B cell (primary cell): ENCODE results near the gene FHDC1. TPM values are rescaled to one million over a fixed set of nuclear protein-coding genes. Genes with fewer than 3 reads are reported as not detected.
A peak's percentile ranks its signal among the peaks of the same experiment; 100 is the strongest.

Experiments used
- ATAC-seq: fragments of 200-7000 bp; cut with Tn5 transposase; one replicate; pipeline ENCODE4 v1.10.0; 2021; ENCODE audit warnings: low read depth, mild to moderate bottlenecking, moderate number of reproducible peaks, moderate library complexity
- CTCF ChIA-PET: fragments of 350-600 bp; sonication (Branson Sonifier 250); formaldehyde crosslinking; loops from one replicate; lab custom pipeline; 2021; ENCODE audit warnings: antibody characterized with exemption, inconsistent platforms; lab: Charles Lee
- POLR2A ChIA-PET: fragments of 350-600 bp; sonication (Branson Sonifier 250); formaldehyde crosslinking; loops from one replicate; lab custom pipeline; 2021; ENCODE audit warnings: antibody characterized with exemption; lab: Charles Lee
- DNase-seq: peaks from one replicate; pipeline ENCODE4 v3.0.0; 2013
- H2AFZ ChIP-seq: 2 replicates; pipeline ENCODE4 v1.6.1; 2012; ENCODE audit warnings: mild to moderate bottlenecking, low read depth, low read length; ENCODE audit not compliant: insufficient read depth, poor library complexity, severe bottlenecking
- H3K27ac ChIP-seq, 2 donors: 1 replicate in 1 of 2; 2 replicates in 1 of 2; pipeline ENCODE4 v1.5.1; 2012 to 2013; ENCODE audit warnings: low read length in 2 of 2, mild to moderate bottlenecking in 2 of 2, moderate library complexity in 1 of 2
- H3K27me3 ChIP-seq, 4 experiments: fragments of 200-600 bp in 1 of 4; sonication (generic) in 1 of 4; replicated peaks in 1 of 4; 1 replicate in 2 of 4; 2 replicates in 2 of 4; pipeline versions ENCODE4 v1.6.1 to v1.7.0; 2013 to 2016; ENCODE audit warnings: low read length in 3 of 4, mild to moderate bottlenecking in 2 of 4, mixed read lengths in 1 of 4, moderate library complexity in 1 of 4; ENCODE audit not compliant: insufficient read depth in 4 of 4, control insufficient read depth in 3 of 4; ENCODE audit errors: control extremely low read depth in 1 of 4
- H3K36me3 ChIP-seq, 2 experiments: replicated peaks in 1 of 2; 1 replicate in 1 of 2; 2 replicates in 1 of 2; pipeline versions ENCODE4 v1.6.1 to v1.7.1; 2013; ENCODE audit warnings: low read length in 1 of 2; ENCODE audit not compliant: insufficient read depth in 2 of 2, control insufficient read depth in 1 of 2; ENCODE audit errors: control extremely low read depth in 1 of 2, extremely low read depth in 1 of 2
- H3K4me1 ChIP-seq, 2 donors: fragments of 200-600 bp in 1 of 2; sonication (generic) in 1 of 2; 1 replicate in 1 of 2; 2 replicates in 1 of 2; pipeline versions ENCODE4 v1.5.1 to v1.6.1; 2013 to 2017; ENCODE audit warnings: low read length in 2 of 2; ENCODE audit not compliant: control insufficient read depth in 2 of 2, insufficient read depth in 2 of 2
- H3K4me2 ChIP-seq: replicated peaks from 2 replicates; pipeline ENCODE3; 2012; ENCODE audit warnings: mild to moderate bottlenecking, low read depth, low read length; ENCODE audit not compliant: poor library complexity, severe bottlenecking
- H3K4me3 ChIP-seq, 5 experiments: fragments of 200-600 bp in 1 of 5; sonication (generic) in 1 of 5; 1 replicate in 3 of 5; 2 replicates in 2 of 5; pipeline versions ENCODE4 v1.5.1 to v1.7.0; 2011 to 2016; ENCODE audit warnings: low read length in 4 of 5, mild to moderate bottlenecking in 4 of 5, low read depth in 2 of 5, control low read depth in 1 of 5, moderate library complexity in 1 of 5; ENCODE audit not compliant: insufficient read depth in 1 of 5; ENCODE audit errors: control extremely low read depth in 1 of 5, extremely low read depth in 1 of 5
- H3K79me2 ChIP-seq: fragments of 200-600 bp; sonication (generic); one replicate; pipeline ENCODE4 v1.6.0; 2016; ENCODE audit warnings: low read length; ENCODE audit not compliant: control insufficient read depth, insufficient read depth
- H3K9ac ChIP-seq: fragments of 200-600 bp; sonication (generic); 2 replicates; pipeline ENCODE4 v1.6.1; 2017; ENCODE audit warnings: mild to moderate bottlenecking, low read length, moderate library complexity
- H3K9me3 ChIP-seq, 3 donors: one replicate each; pipeline versions ENCODE4 v1.6.1 to v1.7.1; 2013; ENCODE audit warnings: low read length in 2 of 3; ENCODE audit not compliant: control insufficient read depth in 2 of 3, insufficient read depth in 1 of 3; ENCODE audit errors: control extremely low read depth in 1 of 3
- H4K20me1 ChIP-seq: 2 replicates; pipeline ENCODE4 v1.6.0; 2012; ENCODE audit warnings: mild to moderate bottlenecking, low read length; ENCODE audit not compliant: insufficient read depth, control insufficient read depth, poor library complexity, severe bottlenecking
- H3K27ac Mint-ChIP-seq: one replicate; pipeline ENCODE4 v1.8.0; 2021; ENCODE audit warnings: mixed read lengths
- H3K27me3 Mint-ChIP-seq: one replicate; pipeline ENCODE4 v1.8.0; 2021; ENCODE audit warnings: mixed read lengths
- H3K4me1 Mint-ChIP-seq: one replicate; pipeline ENCODE4 v1.8.0; 2021; ENCODE audit warnings: mixed read lengths
- H3K4me3 Mint-ChIP-seq: one replicate; pipeline ENCODE4 v1.8.0; 2021; ENCODE audit warnings: mixed read lengths
- H3K9me3 Mint-ChIP-seq: one replicate; pipeline ENCODE4 v1.8.0; 2022; ENCODE audit warnings: mixed read lengths; ENCODE audit not compliant: insufficient read depth
- EZH2 ChIP-seq: IDR thresholded peaks from 2 replicates; pipeline ENCODE4 v1.6.1; 2012; ENCODE audit warnings: borderline replicate concordance, low read depth, mild to moderate bottlenecking, moderate library complexity, low read length; ENCODE audit not compliant: insufficient read depth, poor library complexity, severe bottlenecking
- WGBS: methylation state at CpG from one replicate; pipeline ENCODE4 v1.1.5; 2013; ENCODE audit warnings: missing lambda C conversion rate; ENCODE audit not compliant: insufficient coverage; 5-methylcytosine and 5-hydroxymethylcytosine counted together
- intact Hi-C: fragments of 100-400 bp; cut with micrococcal nuclease; formaldehyde crosslinking; loops from one replicate; pipeline ENCODE4 v1.10.0; 2022
- polyA plus RNA-seq: library from polyadenylated mRNA; depleted of rRNA; stranded (reverse); fragments of >200 nt; gene quantifications from 2 replicates; pipeline ENCODE4 v1.2.3, GENCODE V29; 2012
- total RNA-seq, 2 donors: library from RNA; stranded (reverse); fragments of 120-200 nt in 1 of 2; gene quantifications; 1 replicate in 1 of 2; 2 replicates in 1 of 2; pipeline versions ENCODE4 v1.2.3 to v1.2.4, GENCODE V29; 2013 to 2022
- TF ChIP-seq, protein P1 (sequence below): fragments of 200-600 bp; IDR thresholded peaks from one replicate; pipeline ENCODE4 v1.8.0; 2022; ENCODE audit warnings: antibody characterized with exemption, mild to moderate bottlenecking

The FHDC1 gene
- total and polyA plus RNA-seq, 2 donors (not counting 1 experiment from before 2014, with no cell fraction given): 0.13 to 0.57 TPM

DNA sequence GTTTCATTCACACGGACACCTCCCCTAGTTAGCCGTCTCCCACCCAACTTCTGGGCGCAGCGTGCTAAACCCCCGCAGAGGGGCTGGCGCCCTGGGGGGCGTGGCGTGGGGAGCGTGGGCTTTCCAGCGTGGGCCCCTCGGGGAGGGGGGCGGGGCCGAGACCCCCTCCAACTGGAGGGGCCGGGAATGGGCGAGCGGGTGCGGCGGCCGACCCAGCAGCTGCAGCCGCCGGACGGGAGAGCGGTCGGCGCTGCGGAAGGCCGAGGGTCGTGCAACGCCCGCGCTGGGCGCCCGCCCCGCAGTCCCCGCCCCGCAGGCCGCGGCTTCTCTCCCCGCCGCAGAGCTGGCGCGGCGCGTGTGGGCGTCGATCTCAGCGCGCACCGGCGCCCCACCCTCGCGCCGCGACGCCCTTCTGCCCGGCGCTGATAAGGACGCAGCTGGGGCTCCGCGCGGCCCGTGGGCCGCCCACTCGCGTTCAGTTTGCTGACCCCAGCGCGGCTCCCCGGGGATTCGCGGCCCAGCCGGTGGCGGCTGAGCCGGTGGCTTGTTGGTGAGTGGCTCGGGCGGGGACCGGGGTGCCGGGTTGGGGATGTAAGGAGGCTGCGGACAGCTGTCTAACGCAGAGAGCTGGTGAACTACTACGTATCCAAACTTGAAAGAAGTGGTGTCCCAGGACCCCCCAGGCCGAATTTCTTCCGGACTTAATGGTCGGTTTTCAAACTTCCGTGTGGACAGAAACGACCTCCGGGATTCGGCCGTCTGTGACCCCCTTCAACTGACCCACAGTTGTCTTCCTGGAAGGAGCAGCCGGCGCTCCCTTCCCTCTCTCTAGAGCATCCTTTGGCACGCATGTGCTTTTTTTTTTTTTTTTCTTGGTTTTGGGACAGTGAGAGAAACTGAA lies 1.5 kb downstream of the FHDC1 start:
- Histone ChIP-seq H3K9ac (peak overlapping the region; percentile 65), H3K36me3 (no peaks in the 10 kb centered on the region), H2AFZ (peak overlapping the region; percentile 74), H4K20me1 (no peaks in the 10 kb centered on the region), H3K27ac (no peak overlapping the region), H3K79me2 (no peaks in the 10 kb centered on the region), H3K4me3 (peak overlapping the region; percentile 51 to 81 (median 59)), H3K4me1 (peaks cover 23 to 25% of the 10 kb centered on the region in 2 donors), H3K9me3 (peaks cover 0 to 2% (median 0%) of the 10 kb centered on the region in 3 donors), H3K4me2 (peak overlapping the region; percentile 90), H3K27me3 (peaks cover 0 to 56% (median 27%) of the 10 kb centered on the region in 4 experiments)
- POLR2A ChIA-PET: interaction anchor here (0.6 kb wide), 1 partner anchor 26 kb away, joined by 4 read pairs; no protein-coding TSS in a partner anchor
- Mint-ChIP-seq H3K4me3 (peak overlapping the region; percentile 80), H3K4me1 (peaks cover 27% of the 10 kb centered on the region), H3K27me3 (peaks cover 59% of the 10 kb centered on the region), H3K27ac (no peak overlapping the region), H3K9me3 (no peaks in the 10 kb centered on the region)
- peak; percentile 55 for ATAC-seq
- TF ChIP-seq, protein P1, sequence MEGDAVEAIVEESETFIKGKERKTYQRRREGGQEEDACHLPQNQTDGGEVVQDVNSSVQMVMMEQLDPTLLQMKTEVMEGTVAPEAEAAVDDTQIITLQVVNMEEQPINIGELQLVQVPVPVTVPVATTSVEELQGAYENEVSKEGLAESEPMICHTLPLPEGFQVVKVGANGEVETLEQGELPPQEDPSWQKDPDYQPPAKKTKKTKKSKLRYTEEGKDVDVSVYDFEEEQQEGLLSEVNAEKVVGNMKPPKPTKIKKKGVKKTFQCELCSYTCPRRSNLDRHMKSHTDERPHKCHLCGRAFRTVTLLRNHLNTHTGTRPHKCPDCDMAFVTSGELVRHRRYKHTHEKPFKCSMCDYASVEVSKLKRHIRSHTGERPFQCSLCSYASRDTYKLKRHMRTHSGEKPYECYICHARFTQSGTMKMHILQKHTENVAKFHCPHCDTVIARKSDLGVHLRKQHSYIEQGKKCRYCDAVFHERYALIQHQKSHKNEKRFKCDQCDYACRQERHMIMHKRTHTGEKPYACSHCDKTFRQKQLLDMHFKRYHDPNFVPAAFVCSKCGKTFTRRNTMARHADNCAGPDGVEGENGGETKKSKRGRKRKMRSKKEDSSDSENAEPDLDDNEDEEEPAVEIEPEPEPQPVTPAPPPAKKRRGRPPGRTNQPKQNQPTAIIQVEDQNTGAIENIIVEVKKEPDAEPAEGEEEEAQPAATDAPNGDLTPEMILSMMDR: no peak
- TF ChIP-seq EZH2: peak; percentile 40
- intact Hi-C loops: loop anchor here (2.0 kb wide), 1 partner anchor 191 kb away; no protein-coding TSS in a partner anchor
- under 1% methylated on average over 76 of the region's 91 CpGs for WGBS
- peak; percentile 67 for DNase-seq
- CTCF ChIA-PET: interaction anchor here (2.7 kb wide), 1 partner anchor 146 kb away, joined by 8 read pairs; no protein-coding TSS in a partner anchor
